ENCODE data around the gene RASD1. TPM values are rescaled to one million over a fixed set of nuclear protein-coding genes. Genes with fewer than 3 reads are reported as not detected.

The RASD1 gene
- total and polyA plus RNA-seq, 4 donors, result 0.89 to 46.7 (median 14.7) TPM

GRCh38 chr17:17515934-17516930, 20.0 kb upstream of the RASD1 start (continued):
- TF ChIP-seq RXRA (IDR thresholded peaks at IDR 0.05) (no peak), YY1 (IDR thresholded peaks at IDR 0.05) (no peak), FOXA1 (IDR thresholded peaks at IDR 0.05) (no peak), ATF3 (IDR thresholded peaks at IDR 0.05) (no peak), CTCF (IDR thresholded peaks at IDR 0.05; ENCODE audit: low read depth, low read length, missing input control) (no peak)

- H3K9ac ChIP-seq (ENCODE audit: low read depth in 1 of 2, low read length in 2 of 2), result no peak overlapping the region
- no peak for DNase-seq (ENCODE audit: low spot score)
- TF ChIP-seq MAX (IDR thresholded peaks at IDR 0.05) (no peak), SP1 (IDR thresholded peaks at IDR 0.05) (no peak), HNF4A (conservative IDR thresholded peaks at IDR 0.05) (no peak), HNF4G (IDR thresholded peaks at IDR 0.05) (no peak), REST (IDR thresholded peaks at IDR 0.05) (no peak), NR2F2 (IDR thresholded peaks at IDR 0.05) (no peak), RAD21 (IDR thresholded peaks at IDR 0.05) (no peak), ZBTB33 (IDR thresholded peaks at IDR 0.05) (no peak), JUND (IDR thresholded peaks at IDR 0.05) (no peak), FOXA1 (IDR thresholded peaks at IDR 0.05) (no peak), YY1 (IDR thresholded peaks at IDR 0.05) (no peak), TAF1 (conservative IDR thresholded peaks at IDR 0.05) (no peak), GABPA (IDR thresholded peaks at IDR 0.05 in 1 of 2, conservative IDR thresholded peaks at IDR 0.05 in 1 of 2) (no peak), FOXA2 (IDR thresholded peaks at IDR 0.05) (no peak), EGR1 (IDR thresholded peaks at IDR 0.05; ENCODE audit: low read depth in 2 of 2) (no peak)
- H3K9me3 ChIP-seq (ENCODE audit: control insufficient read depth in 4 of 4, low read length in 3 of 4), result no peaks in the 10 kb centered on the region
- no peaks in the 10 kb centered on the region for H3K4me1 ChIP-seq (ENCODE audit: control insufficient read depth in 4 of 4, insufficient read depth in 4 of 4, low read length in 3 of 4)
- peaks cover 0 to 24% (median 6%) of the 10 kb centered on the region in 4 donors for H3K36me3 ChIP-seq (ENCODE audit: control insufficient read depth in 4 of 4, insufficient read depth in 3 of 4, low read depth in 1 of 4, low read length in 3 of 4)
- H3K27me3 ChIP-seq (ENCODE audit: control insufficient read depth in 4 of 4, insufficient read depth in 4 of 4, low read length in 3 of 4), result no peaks in the 10 kb centered on the region
- no peak overlapping the region for H3K4me3 ChIP-seq (ENCODE audit: low read depth in 1 of 3, low read length in 3 of 3)
- no peak overlapping the region for H3K27ac ChIP-seq (ENCODE audit: low read depth in 1 of 2, low read length in 2 of 2)
- 93% methylated on average over 21 of the region's 21 CpGs for WGBS
Observed at GRCh38 chr17:17514993-17515933, 19.1 kb upstream of the RASD1 start.

All from liver (tissue), 9 donors.